DMS153 treated with DMSO at 0.1 percent for 48 hours (cell line): Measurements from ENCODE around the gene STRIP1.
"Not testable (repeated sequence)": the region's sequence is repeated elsewhere in the genome, so short reads cannot be mapped to it uniquely, and the experiment has no call there.

ENCODE experiments used
- DNase-seq: peaks from one replicate; lab custom pipeline; 2025; ENCODE audit not compliant: unreplicated experiment; lab: John Stamatoyannopoulos, UW

The STRIP1 gene

DNA sequence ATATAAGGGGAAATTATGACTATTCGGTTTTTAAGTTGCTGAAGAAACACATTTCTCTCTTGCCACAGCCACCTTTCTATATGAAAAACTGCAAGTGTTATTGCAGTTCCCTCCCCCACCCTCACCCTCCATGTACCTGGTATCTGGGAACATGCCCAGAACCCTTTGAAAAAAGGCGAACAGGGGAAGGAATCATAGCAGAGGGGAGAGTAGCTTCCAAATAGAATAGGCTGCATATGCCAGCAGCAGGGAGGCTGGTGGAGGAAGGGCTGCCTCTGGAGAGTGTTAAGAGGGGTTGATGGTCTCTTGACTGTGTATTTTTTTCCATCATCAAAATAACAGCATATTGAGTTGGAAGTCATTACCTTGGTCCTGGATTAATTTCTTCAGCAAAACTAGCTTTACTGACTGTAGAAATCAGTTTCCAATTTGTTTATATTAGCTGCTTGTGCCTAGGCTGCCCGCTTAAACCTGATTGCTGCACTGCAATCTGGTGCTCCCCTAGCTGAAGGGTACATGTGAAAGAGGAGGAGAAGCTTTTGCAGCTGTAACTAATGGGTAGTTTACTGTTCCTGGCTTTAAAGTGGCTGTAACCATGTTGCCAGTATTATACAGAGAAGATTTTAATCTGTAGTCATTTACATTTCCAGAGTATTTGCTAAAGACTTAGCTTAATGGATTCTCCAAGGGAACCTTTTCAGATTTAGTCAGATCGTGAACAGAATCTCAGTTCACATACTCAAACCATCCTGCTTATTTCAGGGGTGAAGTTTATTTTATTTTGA is 27.2 kb upstream of the STRIP1 start:
- DNase-seq, result no peak

DNA sequence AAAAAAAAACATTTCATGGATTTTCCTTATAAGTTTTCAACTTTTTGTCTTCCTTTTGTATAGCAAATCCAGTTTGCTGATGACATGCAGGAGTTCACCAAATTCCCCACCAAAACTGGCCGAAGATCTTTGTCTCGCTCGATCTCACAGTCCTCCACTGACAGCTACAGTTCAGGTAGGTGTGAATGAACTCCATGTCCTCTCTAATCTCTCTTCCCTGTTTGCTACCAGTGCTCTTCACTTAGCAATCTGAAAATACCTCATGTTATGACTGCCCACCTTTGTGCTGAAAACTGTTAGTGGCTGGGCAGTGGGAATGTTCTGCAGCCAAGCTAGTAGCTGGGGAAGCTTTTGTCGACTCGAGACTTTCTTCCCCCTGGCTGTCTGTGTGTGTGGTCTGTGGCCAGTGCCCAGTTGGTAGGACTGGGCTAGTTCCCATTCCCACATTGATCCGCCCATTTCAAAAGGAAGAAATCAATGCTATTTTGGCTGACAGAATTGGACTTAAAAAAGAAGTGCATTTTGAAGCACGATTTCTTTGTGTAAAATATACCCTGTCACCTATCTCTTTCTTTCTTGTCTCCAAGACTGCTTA is 25.4 kb upstream of the STRIP1 start:
- no peak for DNase-seq

DNA sequence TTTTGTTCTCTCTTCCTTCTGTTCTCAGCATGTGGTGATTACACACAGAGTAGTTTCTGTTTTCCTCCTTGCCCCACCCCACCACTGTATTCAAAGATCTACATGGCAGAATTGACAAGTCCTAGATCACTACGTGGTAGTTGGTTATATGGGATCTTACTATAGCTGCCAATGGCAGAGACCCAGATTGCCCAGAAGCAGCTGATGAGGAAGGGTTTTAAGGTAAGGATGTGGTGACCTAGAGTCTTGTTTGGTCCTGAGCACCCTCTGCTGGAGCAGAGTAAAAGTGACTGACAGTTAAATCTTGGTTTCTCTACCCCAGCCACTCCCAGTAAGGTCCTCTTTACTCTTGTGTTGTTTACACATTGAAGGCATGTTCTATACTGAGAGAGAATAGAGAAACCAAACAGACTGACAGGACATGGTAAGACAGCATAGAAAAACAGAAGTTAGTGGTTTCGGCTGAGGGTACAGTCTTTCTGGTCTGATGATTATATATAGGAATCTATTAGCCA is 22.8 kb upstream of the STRIP1 start:
- DNase-seq, result peak; percentile 16

DNA sequence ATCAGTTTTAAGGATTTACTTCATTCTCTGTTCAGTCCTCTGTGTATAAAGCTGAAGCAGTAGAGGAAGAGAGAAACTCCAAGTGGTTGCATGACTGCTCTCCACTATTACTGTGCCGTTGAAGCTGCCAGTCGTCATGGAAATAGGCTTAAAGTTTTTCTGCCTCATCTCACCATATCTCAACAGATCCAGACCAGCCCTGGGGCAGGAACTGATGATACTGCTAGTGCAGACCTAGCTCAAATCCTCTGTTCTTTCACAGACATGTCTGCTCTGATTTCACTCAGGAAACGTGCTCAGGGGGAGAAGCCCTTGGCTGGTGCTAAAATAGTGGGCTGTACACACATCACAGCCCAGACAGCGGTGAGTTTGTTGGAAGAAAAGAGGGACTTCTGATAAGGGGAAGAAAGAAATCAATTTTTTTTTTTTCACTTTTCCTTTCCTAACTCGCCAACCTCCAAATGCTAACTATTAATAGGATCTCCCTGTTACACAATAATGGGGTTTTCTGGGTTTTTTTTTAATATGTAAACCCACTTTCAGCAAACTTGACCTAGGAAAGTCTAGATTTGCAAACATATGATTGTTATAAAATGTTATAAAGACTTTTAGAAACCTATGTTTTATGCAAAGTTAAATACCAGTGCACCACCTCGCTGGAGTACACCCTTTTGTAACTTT is 22.2 kb upstream of the STRIP1 start:
- no peak for DNase-seq

DNA sequence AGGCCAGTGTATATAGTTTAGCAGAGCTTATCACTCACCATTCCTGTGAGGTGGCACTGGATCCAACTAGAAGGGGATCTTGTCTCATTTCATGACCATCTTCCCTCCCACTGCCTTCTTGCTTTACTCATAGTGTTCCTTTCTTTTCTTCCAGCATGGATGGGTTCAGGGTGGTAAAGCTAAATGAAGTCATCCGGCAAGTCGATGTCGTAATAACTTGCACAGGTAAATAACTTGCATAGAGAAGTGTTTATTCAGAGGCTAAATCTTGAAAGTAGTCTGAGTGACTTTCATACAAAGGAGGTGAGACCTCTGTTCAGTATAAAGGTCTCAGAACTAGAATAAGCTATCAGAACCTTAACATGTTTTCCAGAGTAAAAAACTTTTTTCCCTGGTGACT is 16.6 kb upstream of the STRIP1 start:
- DNase-seq, result no peak

DNA sequence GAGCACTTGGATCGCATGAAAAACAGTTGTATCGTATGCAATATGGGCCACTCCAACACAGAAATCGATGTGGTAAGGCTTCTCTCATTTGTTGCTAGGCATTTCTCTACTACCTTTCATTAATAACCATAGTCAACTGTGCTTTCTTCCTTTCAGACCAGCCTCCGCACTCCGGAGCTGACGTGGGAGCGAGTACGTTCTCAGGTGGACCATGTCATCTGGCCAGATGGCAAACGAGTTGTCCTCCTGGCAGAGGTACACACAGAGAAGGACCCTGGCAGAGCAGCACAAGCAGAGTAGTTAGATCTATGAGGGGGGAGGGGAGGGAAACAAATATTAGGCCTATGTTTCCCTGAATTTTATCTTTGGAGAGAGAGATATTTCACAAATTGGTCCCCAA is 16.0 kb upstream of the STRIP1 start:
- no peak for DNase-seq

DNA sequence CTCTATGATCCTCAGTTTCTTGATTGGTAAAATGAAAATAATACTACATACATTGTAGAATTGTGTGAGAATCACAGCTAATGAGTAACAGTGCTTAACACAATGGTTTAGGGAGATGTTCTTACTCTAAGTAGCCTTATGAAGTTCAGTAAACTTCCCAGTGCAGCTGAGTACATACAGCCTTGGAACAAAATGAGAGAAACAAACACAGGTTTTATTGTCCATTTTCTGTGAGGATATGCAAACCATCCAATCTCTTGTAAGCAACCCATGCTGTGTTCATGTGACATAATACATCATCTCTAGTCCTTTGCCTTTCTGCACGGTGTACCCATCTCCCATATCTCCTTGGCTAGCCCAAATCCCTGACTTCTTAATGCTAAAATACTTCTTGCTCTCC is 14.7 kb upstream of the STRIP1 start:
- DNase-seq, result no peak

DNA sequence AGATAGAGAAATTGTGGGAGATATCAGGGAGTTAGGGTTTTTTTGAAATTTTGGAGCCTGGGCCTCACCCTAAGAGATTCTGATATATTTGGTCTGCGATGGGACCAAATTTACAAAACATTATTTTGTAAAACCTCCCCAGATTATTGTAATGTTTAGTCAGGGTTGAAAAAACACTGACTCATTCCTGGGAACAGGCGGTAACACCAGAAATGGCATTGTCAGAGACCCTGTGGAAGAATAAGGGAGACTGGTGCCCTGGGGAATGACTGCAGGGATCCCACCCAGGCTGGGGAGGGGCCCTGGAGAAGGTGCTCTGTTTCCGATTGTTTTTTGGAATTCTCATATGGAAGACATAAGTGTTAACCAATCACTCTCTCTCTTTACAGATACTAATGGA is 13.1 kb upstream of the STRIP1 start:
- no peak for DNase-seq

DNA sequence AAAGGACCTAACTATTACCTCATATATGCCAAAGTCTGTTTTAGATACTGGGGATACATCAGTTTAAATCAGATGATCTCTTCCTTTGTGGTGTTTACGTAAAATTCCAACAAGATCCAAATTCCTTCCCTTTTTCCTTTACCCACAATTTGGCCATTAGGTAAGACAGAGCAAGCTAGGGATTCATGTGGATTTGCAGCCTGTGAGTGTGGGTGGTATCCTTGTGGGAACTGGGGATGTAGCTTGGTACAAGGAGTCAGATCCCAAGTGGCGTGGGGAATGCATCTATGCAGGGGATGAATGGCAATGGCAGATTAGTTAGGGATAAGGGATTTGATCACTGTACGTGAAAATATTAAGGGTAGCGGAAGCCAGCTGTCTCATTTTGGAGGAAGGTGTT is 9.8 kb upstream of the STRIP1 start:
- DNase-seq, result no peak

DNA sequence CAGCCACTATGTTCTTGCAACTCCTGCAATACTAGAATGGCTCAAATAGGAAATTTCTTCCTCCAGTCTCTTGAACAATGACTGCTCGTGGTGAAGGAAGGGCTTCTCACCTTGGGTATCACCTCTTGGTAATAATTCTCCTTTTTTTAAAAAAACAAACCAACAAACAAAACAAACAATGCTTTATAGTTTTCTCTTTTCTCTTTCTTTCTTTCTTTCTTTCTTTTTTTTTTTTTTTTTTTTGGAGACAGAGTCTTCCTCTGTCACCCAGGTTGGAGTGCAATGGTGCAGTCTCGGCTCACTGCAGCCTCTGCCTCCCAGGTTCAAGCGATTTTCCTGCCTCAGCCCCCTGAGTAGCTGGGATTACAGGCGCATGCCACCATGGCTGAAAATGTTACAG is 3.7 kb upstream of the STRIP1 start:
- not testable (repeated sequence) for DNase-seq

DNA sequence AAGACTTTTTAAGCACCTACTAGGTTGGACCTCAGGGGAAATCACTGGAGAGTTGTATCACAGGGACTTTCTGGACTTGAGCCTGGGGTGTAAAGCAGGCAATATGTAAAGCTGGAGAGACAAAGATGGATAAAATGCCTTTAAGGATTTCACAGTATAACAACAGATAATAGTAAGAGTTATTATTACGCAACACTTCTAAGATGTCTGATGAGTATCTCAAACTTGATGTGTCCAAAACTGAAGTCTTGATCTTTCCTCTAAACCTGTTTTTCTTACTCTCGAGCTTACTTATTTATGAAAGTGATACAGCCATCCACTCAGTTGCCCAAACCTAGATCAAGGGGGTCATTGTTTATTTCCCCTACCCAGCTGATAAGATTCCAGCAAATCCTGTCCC is 2.1 kb upstream of the STRIP1 start:
- no peak for DNase-seq

DNA sequence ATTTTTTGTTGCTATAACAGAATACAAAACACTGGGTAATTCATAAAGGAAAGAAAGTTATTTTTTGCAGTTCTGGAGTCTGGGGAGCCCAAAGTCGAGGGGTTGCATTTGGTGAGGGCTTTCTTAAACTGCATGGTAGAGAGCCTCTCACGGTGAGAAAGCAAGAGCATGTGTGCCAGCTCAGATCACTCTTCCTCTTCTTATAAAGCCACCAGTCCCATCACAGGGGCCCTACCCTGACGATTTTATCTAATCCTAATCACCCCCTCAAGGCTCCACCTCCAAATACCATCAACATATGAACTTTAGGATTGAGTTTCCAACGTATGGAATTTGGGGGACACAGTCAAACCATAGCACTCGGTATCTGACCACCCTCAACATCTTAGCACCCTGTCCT is 1.0 kb upstream of the STRIP1 start:
- no peak for DNase-seq

DNA sequence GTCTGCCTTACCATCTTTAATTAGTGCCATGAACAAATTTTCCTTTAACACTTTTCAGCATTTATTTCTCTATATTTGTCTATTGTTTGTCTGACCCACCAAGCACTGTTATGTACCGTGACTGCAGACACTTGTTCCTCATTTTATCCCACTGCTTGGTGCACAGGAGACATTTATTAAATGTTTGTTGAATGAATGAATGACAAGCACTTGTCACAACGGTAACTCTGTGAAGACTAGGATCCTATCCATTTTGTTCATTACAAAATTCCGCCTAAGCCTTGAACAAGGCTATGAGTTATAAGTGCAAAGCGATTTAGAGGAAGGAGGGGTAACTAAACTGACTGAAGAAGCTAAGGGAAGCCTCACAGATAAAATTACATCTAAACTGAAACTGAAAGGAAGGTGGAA is 379 bp upstream of the STRIP1 start:
- DNase-seq, result no peak

DNA sequence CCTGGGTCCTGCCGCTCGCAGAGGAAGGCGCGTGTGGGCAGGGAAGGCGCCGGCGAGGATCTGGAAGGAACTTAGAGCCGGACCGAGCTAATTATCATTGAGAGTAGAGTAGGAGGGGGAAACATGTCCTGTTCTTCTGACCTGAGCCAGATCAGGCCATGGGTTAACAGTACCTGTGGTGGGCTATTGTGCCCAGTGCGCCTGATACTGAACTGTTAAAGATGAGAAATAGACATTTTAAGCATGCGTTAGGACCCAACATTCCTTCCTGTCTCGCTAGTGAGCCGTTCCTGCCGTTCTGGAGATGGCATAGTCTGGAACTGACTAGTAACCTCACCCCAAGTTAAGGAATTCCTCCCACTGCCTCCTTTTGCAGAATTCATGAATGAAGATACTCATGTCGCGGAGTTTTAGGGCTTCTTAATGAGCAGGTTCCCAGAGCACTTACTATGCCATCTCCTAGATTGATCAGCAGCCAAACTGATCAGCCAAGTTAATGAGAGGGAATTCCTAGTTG is 870 bp downstream of the STRIP1 start:
- DNase-seq, result no peak

DNA sequence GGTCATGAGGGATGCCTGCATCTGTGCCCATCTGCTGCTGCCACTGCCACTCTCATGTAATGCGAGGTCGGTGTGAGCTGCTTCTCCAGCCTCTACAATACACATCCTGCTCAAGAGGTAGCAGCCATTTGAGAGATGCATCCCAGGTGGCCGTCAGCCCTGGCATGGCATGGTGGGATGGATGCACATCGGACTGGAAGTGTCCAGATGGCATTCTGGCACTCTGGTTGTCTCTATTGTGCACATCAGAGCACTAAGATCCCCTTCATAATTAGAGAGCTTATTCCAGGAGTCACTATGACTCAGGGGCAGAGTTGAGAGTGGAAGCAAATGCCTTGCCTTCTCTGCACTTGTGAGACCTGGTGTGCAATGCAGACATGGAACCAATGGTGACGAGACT is 3.8 kb downstream of the STRIP1 start:
- DNase-seq, result no peak

DNA sequence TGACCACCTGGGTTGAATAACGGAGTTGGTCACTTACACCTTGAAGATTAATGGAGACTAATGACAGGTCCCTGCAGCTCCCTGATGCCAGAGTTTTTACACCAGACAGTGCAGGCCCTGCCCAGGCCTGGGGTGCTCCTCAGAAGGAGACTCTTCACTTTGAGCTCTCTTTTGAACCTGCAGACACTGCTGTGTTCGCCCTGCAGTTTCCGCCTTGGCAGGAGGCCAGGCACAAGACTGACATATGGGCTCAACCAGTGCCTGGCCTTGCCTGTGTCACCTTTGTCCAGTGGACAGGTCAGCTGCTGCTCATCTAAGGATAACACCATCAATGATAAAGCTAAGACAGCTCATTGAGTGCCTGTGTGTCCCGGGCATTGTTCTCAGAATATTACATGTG is 5.2 kb downstream of the STRIP1 start:
- no peak for DNase-seq

DNA sequence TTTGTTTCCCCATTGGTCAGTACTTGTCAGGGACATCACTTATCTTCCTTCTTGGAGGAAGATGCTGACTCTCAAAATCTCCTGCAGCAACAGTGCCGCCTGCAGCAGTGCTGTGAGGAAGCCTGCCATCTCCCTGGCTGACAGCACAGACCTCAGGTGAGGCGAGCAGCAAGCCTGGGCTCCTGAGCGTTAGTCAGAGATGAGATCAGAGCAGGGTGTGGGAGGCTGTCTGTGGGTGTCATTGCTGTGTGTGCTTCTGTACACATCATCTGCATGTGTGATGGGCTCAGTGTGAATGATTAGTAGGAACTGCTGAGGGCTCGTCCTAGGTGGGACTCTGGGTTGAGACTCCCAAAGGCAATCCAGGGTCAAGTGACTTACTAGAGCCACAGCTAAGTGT is 6.1 kb downstream of the STRIP1 start:
- DNase-seq, result no peak

DNA sequence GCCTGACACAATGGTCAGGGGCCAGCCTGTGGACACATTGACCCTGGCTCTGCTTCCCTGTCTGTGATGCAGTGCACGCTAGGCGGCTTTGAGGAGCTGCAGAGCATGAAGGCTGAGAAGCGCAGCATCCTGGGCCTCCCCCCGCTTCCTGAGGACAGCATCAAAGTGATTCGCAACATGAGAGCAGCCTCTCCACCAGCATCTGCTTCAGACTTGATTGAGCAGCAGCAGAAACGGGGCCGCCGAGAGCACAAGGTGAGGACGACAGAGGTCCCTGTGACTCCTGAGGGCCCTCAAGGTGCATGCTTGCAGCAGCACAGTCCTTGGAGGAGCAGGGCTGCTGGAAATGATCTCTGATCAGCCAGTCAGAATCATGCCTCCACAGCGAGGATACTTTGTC is 8.6 kb downstream of the STRIP1 start:
- no peak for DNase-seq

DNA sequence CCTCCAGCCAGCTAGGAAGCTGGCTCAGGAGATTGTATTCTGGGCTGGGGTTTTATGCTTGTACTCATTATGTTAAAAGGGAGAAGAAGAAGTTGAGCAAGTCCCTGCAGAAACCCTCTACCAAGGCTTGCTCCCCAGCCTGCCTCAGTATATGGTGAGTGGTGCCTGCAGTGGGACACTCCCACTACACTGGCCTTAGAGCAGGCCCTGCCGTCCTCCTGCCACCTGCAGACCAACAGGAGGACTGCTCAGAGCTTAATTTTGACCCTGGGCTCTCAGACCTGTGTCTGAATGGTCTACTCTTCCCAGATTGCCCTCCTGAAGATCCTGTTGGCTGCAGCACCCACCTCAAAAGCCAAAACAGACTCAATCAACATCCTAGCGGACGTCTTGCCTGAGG is 13.0 kb downstream of the STRIP1 start:
- no peak for DNase-seq

DNA sequence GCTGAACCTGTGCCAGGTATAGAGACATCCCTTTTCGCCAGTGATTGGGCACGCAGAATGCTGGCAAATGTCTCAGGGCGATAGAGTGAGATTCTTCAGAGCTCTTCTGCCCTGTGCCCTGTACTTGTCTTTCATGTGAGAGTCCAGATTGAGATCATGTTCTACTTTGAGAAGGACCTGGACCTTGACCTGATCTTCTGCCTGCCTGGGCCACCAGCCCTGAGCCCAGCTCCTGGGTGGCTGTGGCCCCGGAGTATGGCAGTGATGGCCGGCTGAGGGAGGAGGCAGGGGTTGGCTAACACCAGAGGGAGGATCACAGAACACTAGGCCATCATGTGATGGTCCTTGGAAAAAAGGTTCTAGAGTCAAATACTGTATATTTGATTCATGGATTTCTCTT is 13.8 kb downstream of the STRIP1 start:
- DNase-seq, result no peak

DNA sequence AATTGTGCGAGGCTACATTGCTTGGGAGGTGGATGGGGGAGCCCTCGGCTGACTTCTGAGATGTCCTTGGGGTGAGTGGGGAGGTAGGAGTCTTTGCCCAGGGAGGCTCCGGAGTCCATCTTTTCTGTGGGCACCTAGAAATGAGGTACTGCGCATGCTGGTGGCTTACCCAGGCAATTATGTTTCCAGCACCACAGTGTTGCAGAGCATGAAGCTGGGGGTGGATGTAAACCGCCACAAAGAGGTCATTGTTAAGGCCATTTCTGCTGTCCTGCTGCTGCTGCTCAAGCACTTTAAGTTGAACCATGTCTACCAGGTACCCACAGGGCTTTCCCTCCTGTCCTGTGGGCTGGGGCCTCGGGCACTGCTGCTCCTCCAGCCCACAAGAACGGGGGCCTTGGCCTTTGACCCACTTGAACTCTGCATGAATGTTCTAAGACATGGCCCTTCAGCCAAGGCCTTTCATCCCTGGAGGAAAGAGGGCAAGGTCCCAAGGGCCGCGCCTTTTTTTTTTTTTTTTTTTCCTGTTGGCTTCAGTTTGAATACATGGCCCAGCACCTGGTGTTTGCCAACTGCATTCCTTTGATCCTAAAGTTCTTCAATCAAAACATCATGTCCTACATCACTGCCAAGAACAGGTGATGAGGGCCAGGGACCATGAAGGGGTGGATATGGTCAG is 14.6 kb downstream of the STRIP1 start:
- DNase-seq, result no peak
